Tibial nerve (tissue), 4 donors: ENCODE results near the gene MRS2. TPM values are rescaled to one million over a fixed set of nuclear protein-coding genes. Genes with fewer than 3 reads are reported as not detected.

Experiments used
- DNase-seq, 2 donors: peaks; one replicate each; pipeline ENCODE4 v3.0.0-alpha.2; 2019; ENCODE audit warnings: low spot score in 2 of 2
- H3K27ac ChIP-seq, 4 donors: fragments of 200-600 bp; sonication (generic) in 3 of 4; one replicate each; pipeline ENCODE4 v1.5.1; 2017 to 2019; ENCODE audit warnings: mild to moderate bottlenecking in 1 of 4
- H3K27me3 ChIP-seq, 2 donors: fragments of 200-600 bp; sonication (generic) in 1 of 2; one replicate each; pipeline versions ENCODE4 v1.5.1 to v1.6.0; 2017 to 2019
- H3K36me3 ChIP-seq, 3 donors: fragments of 200-600 bp; sonication (generic); one replicate each; pipeline ENCODE4 v1.5.1; 2018 to 2019
- H3K4me1 ChIP-seq, 4 donors: fragments of 200-600 bp; sonication (generic) in 3 of 4; one replicate each; pipeline ENCODE4 v1.5.1; 2017 to 2019
- H3K4me3 ChIP-seq, 4 donors: fragments of 200-600 bp; sonication (generic) in 3 of 4; one replicate each; pipeline ENCODE4 v1.5.1; 2017 to 2019; ENCODE audit warnings: mild to moderate bottlenecking in 1 of 4, moderate library complexity in 1 of 4
- H3K9me3 ChIP-seq, 4 donors: fragments of 200-600 bp; sonication (generic) in 3 of 4; one replicate each; pipeline ENCODE4 v1.5.1; 2017 to 2019
- CTCF ChIP-seq, 5 experiments: fragments of 200-600 bp in 3 of 5; fragments of 450-650 bp in 2 of 5; sonication (generic) in 3 of 5; IDR thresholded peaks; one replicate each; pipeline ENCODE4 v1.5.1; 2016 to 2019; ENCODE audit warnings: antibody characterized with exemption in 5 of 5, mild to moderate bottlenecking in 3 of 5, moderate library complexity in 2 of 5
- EP300 ChIP-seq, 2 donors: sonication (generic); formaldehyde crosslinking; IDR thresholded peaks; one replicate each; pipeline ENCODE4 v1.6.1; 2017; ENCODE audit warnings: antibody characterized with exemption in 2 of 2, mild to moderate bottlenecking in 1 of 2
- POLR2A ChIP-seq, 2 donors: fragments of 450-650 bp; IDR thresholded peaks; one replicate each; pipeline ENCODE4 v1.6.1; 2017; ENCODE audit warnings: antibody characterized with exemption in 2 of 2, mild to moderate bottlenecking in 2 of 2, moderate library complexity in 2 of 2
- WGBS, 2 donors: methylation state at CpG; one replicate each; pipeline ENCODE4 v1.1.5; 2018; 5-methylcytosine and 5-hydroxymethylcytosine counted together
- small RNA-seq: library from RNA; depleted of rRNA; stranded (forward); fragments of <200 nt; gene quantifications from one replicate; pipeline ENCODE3, GENCODE V24; 2016
- total RNA-seq, 4 donors: library from RNA; depleted of rRNA; stranded (reverse); fragments of >200 nt; gene quantifications; one replicate each; pipeline ENCODE4 v1.1.0, GENCODE V29; 2016

MRS2 gene
- total RNA-seq, 4 donors from 2014 or later, result 22.8 to 36.1 (median 27.5) TPM

GRCh38 chr6:24464253-24465038 lies 61.7 kb downstream of the MRS2 start:
- Histone ChIP-seq H3K27ac (no peak overlapping the region), H3K9me3 (no peaks in the 10 kb centered on the region), H3K4me3 (no peak overlapping the region), H3K4me1 (no peaks in the 10 kb centered on the region), H3K27me3 (no peaks in the 10 kb centered on the region), H3K36me3 (peaks cover 0 to 17% (median 0%) of the 10 kb centered on the region in 3 donors)
- TF ChIP-seq CTCF (IDR thresholded peaks at IDR 0.05) (no peak), POLR2A (IDR thresholded peaks at IDR 0.05) (no peak), EP300 (IDR thresholded peaks at IDR 0.05) (no peak)
- 83% methylated on average over 11 of the region's 11 CpGs for WGBS, 2 donors
- no peak for DNase-seq

- Histone ChIP-seq H3K9me3 (no peaks in the 10 kb centered on the region), H3K27ac (no peak overlapping the region), H3K27me3 (no peaks in the 10 kb centered on the region), H3K4me3 (no peak overlapping the region), H3K4me1 (no peaks in the 10 kb centered on the region), H3K36me3 (peaks cover 0 to 13% (median 0%) of the 10 kb centered on the region in 3 donors)
- WGBS, 2 donors, result 79 to 88% methylated on average over 7 of the region's 7 CpGs
- TF ChIP-seq POLR2A (IDR thresholded peaks at IDR 0.05) (no peak), CTCF (IDR thresholded peaks at IDR 0.05) (no peak), EP300 (IDR thresholded peaks at IDR 0.05) (no peak)
- no peak for DNase-seq
Observed at GRCh38 chr6:24469811-24470210, 67.1 kb downstream of the MRS2 start.

DNA sequence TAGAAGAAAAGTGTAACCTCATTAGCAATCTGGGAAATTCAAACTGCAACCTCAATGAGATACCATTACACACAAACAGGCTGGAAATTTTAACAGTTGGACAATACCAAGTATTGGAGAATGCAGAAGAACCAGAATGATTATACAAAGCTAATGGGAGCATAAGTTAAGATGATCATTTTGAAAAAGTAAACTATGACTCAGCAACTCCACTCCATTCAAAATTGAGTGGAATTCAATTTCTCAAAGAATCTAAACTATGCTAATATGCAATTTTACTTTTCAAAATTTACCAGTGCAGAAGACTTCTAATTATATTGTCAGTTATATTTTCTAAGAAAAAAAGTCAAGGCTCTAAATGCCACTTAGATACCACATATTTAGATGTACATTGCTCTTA lies 69.4 kb downstream of the MRS2 start:
- no peak for DNase-seq
- H3K36me3 ChIP-seq, result peaks cover 0 to 4% (median 0%) of the 10 kb centered on the region in 3 donors
- no peaks in the 10 kb centered on the region for H3K27me3 ChIP-seq
- H3K4me3 ChIP-seq, result no peak overlapping the region
- H3K4me1 ChIP-seq, result no peaks in the 10 kb centered on the region
- H3K27ac ChIP-seq, result no peak overlapping the region
- TF ChIP-seq CTCF (IDR thresholded peaks at IDR 0.05) (no peak), EP300 (IDR thresholded peaks at IDR 0.05) (no peak), POLR2A (IDR thresholded peaks at IDR 0.05) (no peak)
- H3K9me3 ChIP-seq, result no peaks in the 10 kb centered on the region

Small RNA genes lying within 50 kb of the gene (small RNA-seq; reads per million reads assigned to genes)
- gene RNU6-391P, result not detected

Other genes starting within 250 kb of the MRS2 start
- not detected for gene DCDC2, start 44.9 kb upstream of the MRS2 start, total RNA-seq
- 1 to 10 TPM; 2.7 to 3.6 (median 3.0) TPM for gene GPLD1, start 86.6 kb downstream of the MRS2 start, total RNA-seq
- 10 to 100 TPM in 3 of 4 donors, 1 to 10 TPM in 1; 7.8 to 12.0 (median 11.5) TPM for gene ALDH5A1, start 92.0 kb downstream of the MRS2 start, total RNA-seq
- gene KIAA0319, start 243.3 kb downstream of the MRS2 start, total RNA-seq, result under 1 TPM in 3 of 4 donors, not detected in 1; under 0.01 to 0.98 (median under 0.01) TPM